Stimulated activated CD4-positive, alpha-beta T cell treated with anti-CD3 and anti-CD28 coated beads, Interleukin-4, amount 100 ng/mL, for 24 hours (primary cell): ENCODE results near the gene IKBKG.
A peak's percentile ranks its signal among the peaks of the same experiment; 100 is the strongest.
"Not testable (repeated sequence)": the region's sequence is repeated elsewhere in the genome, so short reads cannot be mapped to it uniquely, and the experiment has no call there.

Experiments
- DNase-seq: peaks from one replicate; pipeline ENCODE4 v3.0.0-alpha.2; 2020

The IKBKG gene

DNA sequence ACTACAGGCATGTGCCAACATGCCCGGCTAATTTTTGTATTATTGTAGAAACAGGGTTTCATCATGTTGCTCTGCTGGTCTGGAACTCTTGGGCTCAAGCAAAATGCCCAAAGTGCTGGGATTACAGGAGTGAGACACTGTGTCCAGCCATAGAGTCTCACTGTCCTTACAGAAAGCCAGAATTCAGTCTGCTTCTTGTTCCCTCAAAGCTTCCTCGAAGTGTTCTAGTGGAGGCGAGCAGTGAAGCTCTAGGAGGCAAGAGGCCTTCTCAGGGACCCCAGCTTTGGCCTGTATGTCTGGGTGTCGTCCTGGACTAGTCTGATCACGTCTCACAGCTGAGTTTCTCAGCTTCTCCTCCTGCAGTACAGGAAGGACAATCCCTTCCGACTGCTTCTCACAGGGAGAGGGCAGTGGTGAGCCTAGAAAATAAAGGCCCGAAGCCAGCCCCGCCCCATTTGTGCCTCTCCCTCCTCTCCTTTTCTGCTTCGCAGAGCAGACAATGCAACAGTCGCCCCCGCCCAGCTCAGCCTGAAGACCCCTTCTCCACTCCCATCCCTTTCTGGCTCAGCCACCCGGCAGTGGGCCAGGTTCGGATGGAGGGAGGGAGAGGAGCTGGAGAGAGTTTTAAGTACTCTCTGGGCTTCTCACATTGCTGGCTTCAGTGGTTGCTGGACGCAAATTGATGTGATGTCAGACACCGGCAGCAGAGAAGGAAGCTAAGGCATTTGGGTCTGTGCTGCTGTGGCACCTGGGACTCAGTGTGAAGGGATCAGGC lies 20.3 kb upstream of the IKBKG start:
- peak; percentile 63 for DNase-seq

DNA sequence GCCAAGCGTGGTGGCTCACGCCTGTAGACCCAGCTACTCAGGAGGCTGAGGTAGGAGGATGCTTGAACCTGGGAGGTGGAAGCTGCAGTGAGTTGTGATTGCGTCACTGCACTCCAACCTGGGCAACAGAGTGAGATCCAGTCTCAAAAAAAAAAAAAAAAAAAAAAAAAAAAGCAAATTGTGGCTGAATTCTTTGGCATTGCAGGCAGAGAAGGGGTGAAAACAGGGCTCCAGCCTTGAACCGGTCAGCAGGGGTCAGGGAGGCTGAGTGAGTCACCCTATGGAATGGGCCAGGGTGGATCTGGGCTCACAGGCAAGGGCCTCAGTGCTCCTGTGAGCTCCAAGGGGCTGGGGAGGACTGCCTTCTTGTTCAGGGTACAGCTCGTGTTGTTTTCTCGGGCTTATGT lies 18.2 kb upstream of the IKBKG start:
- no peak for DNase-seq

GRCh38 chrX:154530286-154530685 lies 17.1 kb upstream of the IKBKG start:
- DNase-seq: no peak

- DNase-seq: no peak
Observed at GRCh38 chrX:154531626-154532025, 15.8 kb upstream of the IKBKG start.

GRCh38 chrX:154532690-154533089 lies 14.7 kb upstream of the IKBKG start:
- no peak for DNase-seq

DNA sequence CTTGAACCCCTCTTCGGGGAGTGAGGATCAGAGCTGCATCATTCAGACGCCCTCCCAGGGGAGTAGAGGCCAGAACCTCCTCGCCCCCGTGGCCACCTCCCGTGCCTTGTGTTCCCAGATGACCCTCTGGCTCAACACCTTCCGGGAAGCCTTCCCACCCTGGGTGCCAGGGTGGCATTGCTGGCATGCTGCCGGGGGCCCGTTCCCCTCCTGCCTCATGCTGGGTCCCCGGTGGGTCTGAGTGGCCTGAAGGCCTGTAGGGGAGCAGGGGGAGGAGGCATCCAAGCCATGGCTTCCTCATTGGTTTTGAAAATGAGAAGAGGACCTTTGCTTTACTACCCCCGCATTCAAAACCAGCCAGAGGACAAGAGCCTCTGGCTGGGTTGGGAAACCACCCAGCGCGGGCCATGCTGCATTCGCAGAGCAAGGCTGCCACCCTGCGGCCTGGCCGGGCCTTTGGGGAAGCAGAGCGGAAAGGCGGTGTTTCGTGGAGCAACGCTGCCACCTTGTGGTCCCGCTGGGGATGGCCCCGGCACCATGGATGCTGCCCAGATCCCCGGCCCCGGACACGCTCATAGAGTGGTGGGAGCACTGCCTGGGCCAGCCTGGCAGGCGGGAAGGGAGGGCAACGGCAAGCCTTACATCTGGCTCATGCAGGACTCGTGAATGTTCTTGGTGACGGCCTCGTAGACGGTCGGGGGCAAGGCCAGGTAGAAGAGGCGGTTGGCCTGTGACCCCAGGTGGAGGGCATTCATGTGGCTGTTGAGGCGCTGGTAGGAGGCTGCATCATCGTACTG lies 12.7 kb upstream of the IKBKG start:
- peak; percentile 87 for DNase-seq

DNA sequence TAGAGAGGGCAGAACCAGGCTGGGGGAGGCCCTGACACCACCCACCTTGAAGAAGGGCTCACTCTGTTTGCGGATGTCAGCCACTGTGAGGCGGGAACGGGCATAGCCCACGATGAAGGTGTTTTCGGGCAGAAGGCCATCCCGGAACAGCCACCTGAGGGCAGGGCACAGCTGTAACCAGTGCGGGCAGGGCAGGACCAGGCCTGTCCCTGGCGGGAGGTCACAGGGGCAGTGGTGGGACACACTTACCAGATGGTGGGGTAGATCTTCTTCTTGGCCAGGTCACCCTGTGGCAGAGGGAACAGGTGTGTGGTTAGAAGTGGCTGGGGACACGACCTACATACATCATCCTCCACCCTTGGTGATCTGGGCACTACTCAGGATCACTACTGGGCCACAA lies 11.5 kb upstream of the IKBKG start:
- DNase-seq: no peak

DNA sequence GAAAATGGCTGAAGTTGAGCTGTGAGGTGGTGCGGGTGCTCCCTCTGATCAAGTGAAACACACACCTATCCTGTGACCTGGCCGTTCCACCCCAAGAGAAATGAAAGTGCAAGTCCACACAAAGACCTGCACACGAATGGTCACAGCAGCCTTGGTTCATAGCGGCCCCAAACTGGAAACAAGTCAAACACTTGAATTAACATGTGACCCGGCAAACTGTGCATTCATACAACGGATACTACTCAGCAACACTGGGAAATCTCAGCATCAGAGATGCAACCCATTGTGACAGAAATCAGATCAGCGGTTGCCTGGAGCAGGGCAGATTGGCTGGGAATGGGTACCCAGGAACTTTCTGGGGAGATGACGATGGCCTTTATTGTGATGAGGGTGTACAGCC lies 8.3 kb upstream of the IKBKG start:
- DNase-seq: no peak

DNA sequence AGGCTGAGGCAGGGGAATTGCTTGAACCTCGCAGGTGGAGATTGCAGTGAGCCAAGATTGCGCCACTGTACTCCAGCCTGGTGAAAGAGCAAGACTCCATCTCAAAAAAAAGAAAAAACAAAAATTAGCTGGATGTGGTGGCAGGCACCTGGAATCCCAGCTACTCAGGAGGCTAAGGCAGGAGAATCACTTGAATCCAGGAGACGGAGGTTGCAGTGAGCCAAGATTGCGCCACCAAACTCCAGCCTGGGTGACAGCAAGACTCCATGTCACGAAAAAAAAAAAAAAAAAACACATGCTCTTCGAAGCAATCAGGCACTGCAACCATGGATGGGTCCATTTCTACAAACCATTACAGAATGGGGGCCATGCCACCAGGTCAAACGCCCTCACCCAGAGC lies 7.1 kb upstream of the IKBKG start:
- not testable (repeated sequence) for DNase-seq

GRCh38 chrX:154540897-154541535 lies 6.4 kb upstream of the IKBKG start:
- no peak for DNase-seq

- DNase-seq: no peak
Observed at GRCh38 chrX:154541589-154541895, 5.9 kb upstream of the IKBKG start.

DNA sequence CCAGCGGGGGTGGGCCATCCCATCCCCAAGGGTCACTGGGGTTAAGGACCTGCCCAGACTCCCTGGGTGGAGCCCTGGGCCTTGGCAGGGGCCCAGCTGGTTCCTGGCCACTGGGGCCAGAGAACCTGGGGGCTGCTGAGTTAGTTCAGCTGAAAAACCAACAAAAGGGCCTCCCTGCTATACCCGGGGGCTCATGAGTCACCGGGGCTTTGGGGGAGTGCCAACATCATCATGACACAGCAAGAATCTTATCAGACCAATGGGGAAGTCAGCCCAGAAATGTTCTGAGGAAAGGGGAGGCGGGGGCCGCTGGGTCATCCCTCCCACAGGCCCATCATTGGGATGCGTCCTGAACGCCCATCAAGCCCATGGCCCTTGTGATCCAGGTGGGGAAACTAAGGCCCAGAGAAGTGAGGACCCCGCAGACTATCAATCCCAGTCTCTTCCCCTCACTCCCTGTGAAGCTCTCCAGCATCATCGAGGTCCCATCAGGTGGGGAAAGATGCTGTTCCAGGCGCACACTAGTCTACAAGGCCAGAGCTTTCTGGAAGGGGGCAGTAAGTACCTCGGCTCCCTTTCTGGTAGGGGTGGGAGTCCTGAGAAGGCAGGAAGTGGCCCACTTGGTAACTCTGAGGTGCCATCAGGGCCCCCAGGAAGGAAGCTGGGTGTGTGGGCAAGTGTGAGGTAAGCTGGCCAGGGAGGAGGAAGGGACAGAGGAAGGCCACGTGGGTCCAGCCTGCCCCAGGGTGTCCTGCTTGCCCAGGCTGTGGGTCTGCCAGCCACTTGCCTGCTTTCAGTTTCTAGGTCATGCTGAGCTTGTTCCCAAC lies 5.3 kb upstream of the IKBKG start:
- DNase-seq: peak; percentile 68

- peak; percentile 28 for DNase-seq
Observed at GRCh38 chrX:154542723-154543424, 4.5 kb upstream of the IKBKG start.

DNA sequence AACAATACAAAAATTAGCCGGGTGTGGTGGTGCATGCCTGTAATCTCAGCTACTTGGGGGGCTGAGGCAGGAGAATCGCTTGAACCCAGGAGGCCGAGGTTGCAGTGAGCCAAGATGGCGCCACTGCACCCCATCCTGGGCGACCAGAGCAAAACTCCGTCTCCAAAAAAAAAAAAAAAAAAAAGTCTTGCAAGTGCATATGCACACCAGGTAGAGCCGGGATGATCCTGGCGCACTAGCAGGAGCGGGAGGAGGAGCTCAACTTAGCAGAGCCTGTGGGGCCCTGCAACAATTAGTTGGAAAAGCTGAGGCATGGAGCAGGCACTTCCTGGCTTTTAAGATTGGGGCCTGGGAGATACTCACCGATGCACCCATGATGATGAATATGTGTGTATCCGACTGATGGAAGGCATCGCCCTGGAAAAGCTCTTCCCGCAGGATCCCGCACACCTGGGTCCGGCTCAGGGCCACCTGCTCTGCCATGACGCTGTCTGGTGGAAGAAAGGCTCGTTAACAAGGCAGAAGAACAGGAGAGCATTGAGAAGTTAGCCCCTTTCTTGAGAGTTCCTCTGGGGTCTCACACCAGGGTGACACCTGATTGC lies 1.6 kb upstream of the IKBKG start:
- DNase-seq: no peak

GRCh38 chrX:154546354-154547244 lies 821 bp upstream of the IKBKG start, which contains the start of gene G6PD:
TSS of gene G6PD (minus strand) at chrX:154546846. CDS start at chrX:154546155, 691 bp downstream.
- DNase-seq: peak; percentile 74

DNA sequence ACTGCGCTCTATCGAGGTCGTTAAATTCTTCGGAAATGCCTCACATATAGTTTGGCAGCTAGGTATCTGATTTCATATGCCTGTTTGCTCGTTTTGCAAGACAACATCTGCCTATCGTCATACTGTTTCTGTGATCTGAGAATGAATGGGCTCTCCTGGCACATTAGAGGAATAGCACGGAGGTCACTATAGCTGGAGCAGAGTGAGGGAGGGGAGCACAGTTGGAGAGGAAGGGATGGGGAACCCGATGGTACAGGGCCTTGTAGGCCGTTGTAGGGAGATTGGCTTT lies 552 bp downstream of the IKBKG start:
- no peak for DNase-seq

DNA sequence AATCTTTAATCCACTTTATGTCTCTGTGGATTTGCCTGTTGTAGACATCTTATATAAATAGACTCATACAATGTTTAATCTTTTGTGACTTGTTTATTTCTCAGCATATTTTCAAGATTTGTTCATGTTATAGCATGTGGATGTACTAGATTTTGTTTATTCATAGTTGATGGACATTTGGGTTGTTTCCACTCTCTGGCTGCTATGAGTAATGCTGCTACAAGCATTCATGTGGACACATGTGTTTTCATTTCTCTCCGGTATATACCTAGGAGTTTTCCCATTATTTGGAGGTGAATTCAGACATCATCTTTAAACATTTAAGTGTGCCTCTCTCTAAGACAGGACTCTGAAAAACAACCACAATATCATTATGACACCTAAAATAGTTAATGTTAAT lies 2.3 kb downstream of the IKBKG start:
- DNase-seq: no peak

DNA sequence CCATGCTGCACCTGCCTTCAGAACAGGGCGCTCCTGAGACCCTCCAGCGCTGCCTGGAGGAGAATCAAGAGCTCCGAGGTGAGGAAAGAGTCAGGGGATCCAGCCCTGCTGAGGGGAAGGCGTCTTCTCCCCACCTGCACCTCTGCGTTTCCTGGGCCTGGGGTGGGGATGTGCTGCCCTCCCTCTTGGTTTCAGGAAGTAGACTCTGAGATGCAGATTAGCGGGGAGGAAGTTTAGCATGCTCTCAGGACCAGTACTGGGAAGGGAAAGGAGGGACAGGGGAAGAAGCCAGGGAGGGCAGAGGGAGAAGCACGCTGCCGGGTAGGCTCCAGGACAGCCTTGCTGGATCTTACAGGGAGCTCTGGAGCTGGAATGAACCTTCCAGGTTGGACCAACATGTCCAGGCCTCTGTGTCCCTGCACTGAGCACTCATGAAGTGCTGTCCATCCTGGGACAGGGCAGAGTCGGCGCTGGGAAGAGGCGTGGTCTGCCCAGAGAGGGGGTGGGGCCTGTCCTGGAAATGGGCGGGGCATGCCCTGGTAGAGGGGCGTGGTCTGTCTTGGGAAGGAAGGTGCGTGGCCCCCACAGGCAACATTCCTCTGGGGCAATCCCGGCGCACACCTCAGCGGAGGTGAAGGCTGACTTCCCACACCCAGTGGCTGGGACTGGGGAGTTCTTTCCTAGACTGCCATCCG lies 4.8 kb downstream of the IKBKG start:
- not testable (repeated sequence) for DNase-seq

GRCh38 chrX:154558060-154558690 lies 10.8 kb downstream of the IKBKG start:
- not testable (repeated sequence) for DNase-seq

DNA sequence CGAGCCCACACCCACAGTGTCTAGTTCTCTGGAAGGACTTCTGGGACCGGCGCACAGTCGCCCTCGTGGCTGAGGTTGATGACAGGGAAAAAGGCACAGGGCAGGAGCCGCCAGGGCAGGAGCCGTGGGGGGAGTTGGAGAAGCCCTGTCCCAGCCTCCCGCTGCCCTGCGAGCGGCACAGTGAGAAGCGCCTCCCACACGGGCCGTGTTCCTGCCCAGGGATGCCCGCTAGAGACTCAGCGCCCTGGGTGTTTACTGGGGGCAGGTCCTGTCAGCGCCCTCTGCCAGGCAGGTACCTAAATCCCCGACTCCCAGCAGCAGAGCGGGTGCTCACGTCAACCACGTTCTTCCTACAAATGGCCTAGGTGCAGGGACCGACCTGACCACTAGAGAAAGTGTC lies 11.5 kb downstream of the IKBKG start:
- DNase-seq: not testable (repeated sequence)
